ENCODE measurements around the gene TEX2.
"Not testable (repeated sequence)": the region's sequence is repeated elsewhere in the genome, so short reads cannot be mapped to it uniquely, and the experiment has no call there.

The TEX2 gene

GRCh38 chr17:64135000-64135399, 128.1 kb downstream of the TEX2 start:
- no peak for DNase-seq (ENCODE audit: low read depth)

- no peak for DNase-seq (ENCODE audit: low read depth)
These were observed 128.7 kb downstream of the TEX2 start for GRCh38 chr17:64134216-64134970.

- no peak for DNase-seq (ENCODE audit: low read depth)
These were observed 129.4 kb downstream of the TEX2 start for GRCh38 chr17:64133546-64134215.

GRCh38 chr17:64131606-64132270, 131.3 kb downstream of the TEX2 start:
- DNase-seq (ENCODE audit: low read depth): no peak

GRCh38 chr17:64130559-64131001, 132.5 kb downstream of the TEX2 start:
- no peak for DNase-seq (ENCODE audit: low read depth)

- DNase-seq (ENCODE audit: low read depth): no peak
These were observed 133.1 kb downstream of the TEX2 start, which contains the start of gene ERN1 for GRCh38 chr17:64129765-64130558. Gene ERN1 (minus strand): TSS chr17:64130144. CDS start chr17:64130029, 115 bp downstream.

GRCh38 chr17:64129515-64129764, 133.6 kb downstream of the TEX2 start:
- no peak for DNase-seq (ENCODE audit: low read depth)

- DNase-seq (ENCODE audit: low read depth): no peak
These were observed 134.1 kb downstream of the TEX2 start for GRCh38 chr17:64128787-64129514.

GRCh38 chr17:64126918-64127317, 136.1 kb downstream of the TEX2 start:
- no peak for DNase-seq (ENCODE audit: low read depth)

GRCh38 chr17:64125937-64126336, 137.1 kb downstream of the TEX2 start:
- DNase-seq (ENCODE audit: low read depth): no peak

GRCh38 chr17:64124609-64125008, 138.5 kb downstream of the TEX2 start:
- DNase-seq (ENCODE audit: low read depth): no peak

- no peak for DNase-seq (ENCODE audit: low read depth)
These were observed 139.9 kb downstream of the TEX2 start for GRCh38 chr17:64123114-64123513.

GRCh38 chr17:64120972-64121786, 141.9 kb downstream of the TEX2 start:
- DNase-seq (ENCODE audit: low read depth): not testable (repeated sequence)

- DNase-seq (ENCODE audit: low read depth): no peak
These were observed 142.8 kb downstream of the TEX2 start for GRCh38 chr17:64120159-64120810.

GRCh38 chr17:64117981-64118979, 144.8 kb downstream of the TEX2 start:
- DNase-seq (ENCODE audit: low read depth): no peak

- no peak for DNase-seq (ENCODE audit: low read depth)
These were observed 147.1 kb downstream of the TEX2 start for GRCh38 chr17:64115822-64116534.

GRCh38 chr17:64115043-64115698, 147.9 kb downstream of the TEX2 start:
- DNase-seq (ENCODE audit: low read depth): no peak

- DNase-seq (ENCODE audit: low read depth): no peak
These were observed 150.1 kb downstream of the TEX2 start for GRCh38 chr17:64113006-64113405.

Data from non-pigmented ciliary epithelial cell (primary cell).